Measurements from ENCODE around the gene EPB41L2.
A peak's percentile ranks its signal among the peaks of the same experiment; 100 is the strongest.
"Not testable (repeated sequence)": the region's sequence is repeated elsewhere in the genome, so short reads cannot be mapped to it uniquely, and the experiment has no call there.

EPB41L2 gene

GRCh38 chr6:131014080-131014776 lies 48.8 kb downstream of the EPB41L2 start:
- no peaks in the 10 kb centered on the region for H3K36me3 ChIP-seq (replicated peaks)
- TF ChIP-seq CTCF (IDR thresholded peaks at IDR 0.05; ENCODE audit: low read depth, low read length, missing control alignments): no peak
- in situ Hi-C loops (cut with HindIII; ENCODE audit: low pct_ligation_motif_present, low sequenced_read_pairs): no loop called here
- no peaks in the 10 kb centered on the region for H3K27me3 ChIP-seq (replicated peaks)
- DNase-seq: no peak
- H3K27ac ChIP-seq: no peak overlapping the region
- no peak overlapping the region for H3K4me3 ChIP-seq (ENCODE audit: low read depth, low read length)

- DNase-seq: peak; percentile 87
- Histone ChIP-seq H3K4me3 (ENCODE audit: low read depth, low read length) (no peak overlapping the region), H3K27ac (peak overlapping the region; percentile 42), H3K36me3 (replicated peaks) (no peaks in the 10 kb centered on the region), H3K27me3 (replicated peaks) (no peaks in the 10 kb centered on the region)
- no peak for TF ChIP-seq CTCF (IDR thresholded peaks at IDR 0.05; ENCODE audit: low read depth, low read length, missing control alignments)
- in situ Hi-C loops (cut with HindIII; ENCODE audit: low pct_ligation_motif_present, low sequenced_read_pairs): no loop called here
Measured at GRCh38 chr6:131013495-131013894, 49.5 kb downstream of the EPB41L2 start.

- Histone ChIP-seq H3K27ac (no peak overlapping the region), H3K36me3 (replicated peaks) (no peaks in the 10 kb centered on the region), H3K27me3 (replicated peaks) (no peaks in the 10 kb centered on the region), H3K4me3 (ENCODE audit: low read depth, low read length) (no peak overlapping the region)
- no peak for DNase-seq
- TF ChIP-seq CTCF (IDR thresholded peaks at IDR 0.05; ENCODE audit: low read depth, low read length, missing control alignments): no peak
- in situ Hi-C loops (cut with HindIII; ENCODE audit: low pct_ligation_motif_present, low sequenced_read_pairs): no loop called here
Measured at GRCh38 chr6:131009790-131010189, 53.3 kb downstream of the EPB41L2 start.

GRCh38 chr6:131008965-131009364 lies 54.1 kb downstream of the EPB41L2 start:
- in situ Hi-C loops (cut with HindIII; ENCODE audit: low pct_ligation_motif_present, low sequenced_read_pairs); DNase-seq; H3K36me3 ChIP-seq (replicated peaks); H3K27ac ChIP-seq; H3K4me3 ChIP-seq (ENCODE audit: low read depth, low read length); H3K27me3 ChIP-seq (replicated peaks): not testable (repeated sequence)

- in situ Hi-C loops (cut with HindIII; ENCODE audit: low pct_ligation_motif_present, low sequenced_read_pairs); DNase-seq: not testable (repeated sequence)
Measured at GRCh38 chr6:131007964-131008363, 55.1 kb downstream of the EPB41L2 start.

GRCh38 chr6:131007286-131007685 lies 55.8 kb downstream of the EPB41L2 start:
- no peak for TF ChIP-seq CTCF (IDR thresholded peaks at IDR 0.05; ENCODE audit: low read depth, low read length, missing control alignments)
- in situ Hi-C loops (cut with HindIII; ENCODE audit: low pct_ligation_motif_present, low sequenced_read_pairs): no loop called here
- no peaks in the 10 kb centered on the region for H3K27me3 ChIP-seq (replicated peaks)
- no peak overlapping the region for H3K27ac ChIP-seq
- H3K4me3 ChIP-seq (ENCODE audit: low read depth, low read length): no peak overlapping the region
- DNase-seq: no peak
- no peaks in the 10 kb centered on the region for H3K36me3 ChIP-seq (replicated peaks)

More at GRCh38 chr6:131007964-131008363, 55.1 kb downstream of the EPB41L2 start:
- H3K4me3 ChIP-seq (ENCODE audit: low read depth, low read length); H3K27ac ChIP-seq; H3K36me3 ChIP-seq (replicated peaks); H3K27me3 ChIP-seq (replicated peaks): not testable (repeated sequence)

GRCh38 chr6:131005439-131006016 lies 57.5 kb downstream of the EPB41L2 start:
- no peaks in the 10 kb centered on the region for H3K36me3 ChIP-seq (replicated peaks)
- H3K27me3 ChIP-seq (replicated peaks): no peaks in the 10 kb centered on the region
- H3K4me3 ChIP-seq (ENCODE audit: low read depth, low read length): no peak overlapping the region
- in situ Hi-C loops (cut with HindIII; ENCODE audit: low pct_ligation_motif_present, low sequenced_read_pairs): no loop called here
- H3K27ac ChIP-seq: no peak overlapping the region
- DNase-seq: no peak
- no peak for TF ChIP-seq CTCF (IDR thresholded peaks at IDR 0.05; ENCODE audit: low read depth, low read length, missing control alignments)

Data from brain microvascular endothelial cell (primary cell).